Neural progenitor cell (in vitro differentiated cells): ENCODE data around the gene RTN4RL1. TPM values are rescaled to one million over a fixed set of nuclear protein-coding genes. Genes with fewer than 3 reads are reported as not detected.

Experiments used
- DNase-seq: peaks from one replicate; pipeline ENCODE4 v3.0.0-alpha.2; 2016; ENCODE audit warnings: low spot score
- H2AFZ ChIP-seq: fragments of 200-600 bp; sonication (generic); replicated peaks from 2 replicates; pipeline ENCODE4 v1.6.1; 2016; ENCODE audit warnings: antibody characterized with exemption
- H3F3A ChIP-seq: fragments of 200-600 bp; sonication (generic); 2 replicates; pipeline ENCODE4 v1.6.1; 2016; ENCODE audit warnings: antibody characterized with exemption, low read depth
- H3K27ac ChIP-seq: fragments of 200-600 bp; sonication (generic); 2 replicates; pipeline ENCODE4 v1.5.1; 2016; ENCODE audit warnings: mild to moderate bottlenecking
- H3K27me3 ChIP-seq: fragments of 200-600 bp; sonication (generic); 2 replicates; pipeline ENCODE4 v1.6.1; 2016; ENCODE audit warnings: mild to moderate bottlenecking, moderate library complexity
- H3K36me3 ChIP-seq: fragments of 200-600 bp; sonication (generic); 2 replicates; pipeline ENCODE4 v1.5.1; 2016
- H3K4me1 ChIP-seq: fragments of 200-600 bp; sonication (generic); 2 replicates; pipeline ENCODE4 v1.6.1; 2016; ENCODE audit warnings: mixed run types
- H3K4me2 ChIP-seq: fragments of 200-600 bp; sonication (generic); 2 replicates; pipeline ENCODE4 v1.6.1; 2016
- H3K4me3 ChIP-seq: fragments of 200-600 bp; sonication (generic); 2 replicates; pipeline ENCODE4 v1.5.1; 2016
- H3K79me2 ChIP-seq: fragments of 200-600 bp; sonication (generic); 2 replicates; pipeline ENCODE4 v1.6.1; 2016; ENCODE audit warnings: low read depth
- H3K9ac ChIP-seq: fragments of 200-600 bp; sonication (generic); 2 replicates; pipeline ENCODE4 v1.6.1; 2016
- H3K9me3 ChIP-seq: fragments of 200-600 bp; sonication (generic); 2 replicates; pipeline ENCODE4 v1.5.1; 2016; ENCODE audit warnings: low read depth
- H4K20me1 ChIP-seq: fragments of 200-600 bp; sonication (generic); 2 replicates; pipeline ENCODE4 v1.6.1; 2016; ENCODE audit warnings: low read depth
- H3K27ac Mint-ChIP-seq: 3 replicates; pipeline ENCODE4 v1.8.0; 2021; ENCODE audit warnings: mixed read lengths
- H3K27me3 Mint-ChIP-seq: 2 replicates; pipeline ENCODE4 v1.8.0; 2022; ENCODE audit warnings: low read depth, mild to moderate bottlenecking, inconsistent platforms, moderate library complexity, mixed read lengths; ENCODE audit not compliant: insufficient read depth
- H3K36me3 Mint-ChIP-seq: 3 replicates; pipeline ENCODE4 v1.8.0; 2021; ENCODE audit warnings: mixed read lengths
- H3K4me1 Mint-ChIP-seq: 3 replicates; pipeline ENCODE4 v1.8.0; 2021; ENCODE audit warnings: mixed read lengths
- H3K4me3 Mint-ChIP-seq: 3 replicates; pipeline ENCODE4 v1.8.0; 2021; ENCODE audit warnings: mild to moderate bottlenecking, moderate library complexity, mixed read lengths
- H3K9me3 Mint-ChIP-seq: 3 replicates; pipeline ENCODE4 v1.8.0; 2020; ENCODE audit warnings: mixed read lengths
- EZH2 ChIP-seq: fragments of 200-600 bp; sonication (generic); IDR thresholded peaks from 2 replicates; pipeline ENCODE4 v1.6.1; 2017; ENCODE audit warnings: antibody characterized with exemption, mild to moderate bottlenecking, moderate library complexity
- EZH2phosphoT487 ChIP-seq: fragments of 200-600 bp; sonication (generic); IDR thresholded peaks from 2 replicates; pipeline ENCODE4 v1.6.1; 2017; ENCODE audit warnings: antibody characterized with exemption
- total RNA-seq: library from RNA; depleted of rRNA; stranded (reverse); fragments of >200 nt; gene quantifications from 2 replicates; pipeline ENCODE4 v1.2.3, GENCODE V29; 2015; ENCODE audit warnings: low replicate concordance
- TF ChIP-seq, protein P1 (sequence below): fragments of 200-600 bp; sonication (generic); IDR thresholded peaks from 2 replicates; pipeline ENCODE4 v1.5.1; 2017; ENCODE audit warnings: antibody characterized with exemption, mild to moderate bottlenecking

The RTN4RL1 gene
- total RNA-seq, 1 donor from 2014 or later = 3.4 TPM

DNA sequence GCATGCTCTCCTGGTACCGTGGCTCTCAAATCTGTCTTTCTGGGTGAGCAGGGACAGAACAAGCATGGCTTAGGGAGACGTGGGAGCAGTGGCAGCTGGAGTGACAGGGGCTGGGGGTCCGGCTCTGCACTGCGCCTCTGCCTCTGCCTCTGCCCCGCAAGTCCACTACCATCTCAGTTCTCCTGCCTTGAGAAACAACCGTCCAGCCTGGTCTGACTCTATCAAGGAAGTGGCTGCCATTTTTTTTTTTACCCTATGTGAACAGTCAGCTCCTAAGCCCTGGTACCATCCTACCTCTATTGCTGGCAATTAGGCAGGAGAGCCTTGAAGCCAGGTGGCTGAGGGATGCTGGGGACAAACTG lies 45.9 kb upstream of the RTN4RL1 start:
- H2AFZ ChIP-seq = no peak overlapping the region
- H3F3A ChIP-seq = peaks cover 6% of the 10 kb centered on the region
- TF ChIP-seq, protein P1, sequence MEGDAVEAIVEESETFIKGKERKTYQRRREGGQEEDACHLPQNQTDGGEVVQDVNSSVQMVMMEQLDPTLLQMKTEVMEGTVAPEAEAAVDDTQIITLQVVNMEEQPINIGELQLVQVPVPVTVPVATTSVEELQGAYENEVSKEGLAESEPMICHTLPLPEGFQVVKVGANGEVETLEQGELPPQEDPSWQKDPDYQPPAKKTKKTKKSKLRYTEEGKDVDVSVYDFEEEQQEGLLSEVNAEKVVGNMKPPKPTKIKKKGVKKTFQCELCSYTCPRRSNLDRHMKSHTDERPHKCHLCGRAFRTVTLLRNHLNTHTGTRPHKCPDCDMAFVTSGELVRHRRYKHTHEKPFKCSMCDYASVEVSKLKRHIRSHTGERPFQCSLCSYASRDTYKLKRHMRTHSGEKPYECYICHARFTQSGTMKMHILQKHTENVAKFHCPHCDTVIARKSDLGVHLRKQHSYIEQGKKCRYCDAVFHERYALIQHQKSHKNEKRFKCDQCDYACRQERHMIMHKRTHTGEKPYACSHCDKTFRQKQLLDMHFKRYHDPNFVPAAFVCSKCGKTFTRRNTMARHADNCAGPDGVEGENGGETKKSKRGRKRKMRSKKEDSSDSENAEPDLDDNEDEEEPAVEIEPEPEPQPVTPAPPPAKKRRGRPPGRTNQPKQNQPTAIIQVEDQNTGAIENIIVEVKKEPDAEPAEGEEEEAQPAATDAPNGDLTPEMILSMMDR = no peak
- TF ChIP-seq EZH2 = no peak
- no peak for TF ChIP-seq EZH2phosphoT487
- DNase-seq = no peak
- no peaks in the 10 kb centered on the region for H3K9me3 Mint-ChIP-seq
- peaks cover 26% of the 10 kb centered on the region for H3K36me3 Mint-ChIP-seq
- peaks cover 11% of the 10 kb centered on the region for H3K4me1 ChIP-seq
- peaks cover 3% of the 10 kb centered on the region for H3K27me3 Mint-ChIP-seq
- H3K4me3 Mint-ChIP-seq = no peak overlapping the region
- no peak overlapping the region for H3K9ac ChIP-seq
- no peaks in the 10 kb centered on the region for H3K79me2 ChIP-seq
- peaks cover 18% of the 10 kb centered on the region for H4K20me1 ChIP-seq
- no peak overlapping the region for H3K4me2 ChIP-seq
- no peaks in the 10 kb centered on the region for H3K36me3 ChIP-seq
- H3K27ac Mint-ChIP-seq = no peak overlapping the region
- peaks cover 30% of the 10 kb centered on the region for H3K4me1 Mint-ChIP-seq
- H3K27me3 ChIP-seq = no peaks in the 10 kb centered on the region
- no peaks in the 10 kb centered on the region for H3K9me3 ChIP-seq
- H3K4me3 ChIP-seq = no peak overlapping the region
- no peak overlapping the region for H3K27ac ChIP-seq

DNA sequence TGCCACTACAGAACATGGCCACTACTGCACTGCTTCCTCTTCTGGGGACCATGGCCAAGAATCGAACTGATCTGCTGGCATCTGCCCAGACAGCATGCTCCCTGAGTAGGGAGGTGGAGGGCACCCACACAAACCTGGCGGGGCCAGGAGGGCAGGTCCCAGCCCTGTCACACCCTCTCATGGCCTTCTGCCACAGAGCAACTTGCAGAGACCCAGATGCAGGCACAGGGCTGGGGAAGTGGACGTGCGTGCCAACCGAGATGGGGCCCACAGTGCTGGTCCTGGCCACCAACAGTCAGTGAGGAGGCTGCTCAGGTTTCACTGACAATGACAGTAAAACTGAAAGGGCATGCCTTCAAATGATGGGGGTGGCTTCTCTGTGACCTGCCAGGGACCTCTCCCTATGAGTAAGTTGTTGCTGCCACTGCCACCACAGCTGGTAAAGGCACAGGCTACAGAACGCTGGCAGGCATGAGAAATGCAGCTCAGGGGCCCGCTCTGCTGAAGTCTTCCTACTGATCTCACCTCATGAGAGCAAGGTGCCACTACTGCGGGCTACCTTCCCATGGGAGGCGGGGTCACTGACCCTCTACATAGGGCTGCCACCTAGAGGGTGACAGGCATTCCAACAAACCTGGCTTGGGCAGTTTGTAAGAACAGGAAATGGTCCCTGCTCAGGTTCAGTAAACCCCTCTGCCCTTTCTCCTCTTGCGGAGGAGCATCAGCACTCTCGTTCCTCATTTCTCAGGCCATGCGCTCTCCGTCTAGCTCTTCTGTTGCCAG lies 45.3 kb upstream of the RTN4RL1 start:
- Mint-ChIP-seq H3K36me3 (peaks cover 28% of the 10 kb centered on the region), H3K9me3 (no peaks in the 10 kb centered on the region), H3K27ac (no peak overlapping the region), H3K4me3 (no peak overlapping the region), H3K27me3 (peaks cover 3% of the 10 kb centered on the region), H3K4me1 (peaks cover 29% of the 10 kb centered on the region)
- peaks cover 19% of the 10 kb centered on the region for H4K20me1 ChIP-seq
- no peak overlapping the region for H3K9ac ChIP-seq
- no peak overlapping the region for H3K4me2 ChIP-seq
- no peaks in the 10 kb centered on the region for H3K27me3 ChIP-seq
- TF ChIP-seq EZH2 (no peak), EZH2phosphoT487 (no peak)
- TF ChIP-seq, protein P1 = no peak
- peaks cover 7% of the 10 kb centered on the region for H3K4me1 ChIP-seq
- no peaks in the 10 kb centered on the region for H3K79me2 ChIP-seq
- DNase-seq = no peak
- H3K27ac ChIP-seq = no peak overlapping the region
- peaks cover 2% of the 10 kb centered on the region for H3F3A ChIP-seq
- no peaks in the 10 kb centered on the region for H3K36me3 ChIP-seq
- no peaks in the 10 kb centered on the region for H3K9me3 ChIP-seq
- no peak overlapping the region for H3K4me3 ChIP-seq
- no peak overlapping the region for H2AFZ ChIP-seq

DNA sequence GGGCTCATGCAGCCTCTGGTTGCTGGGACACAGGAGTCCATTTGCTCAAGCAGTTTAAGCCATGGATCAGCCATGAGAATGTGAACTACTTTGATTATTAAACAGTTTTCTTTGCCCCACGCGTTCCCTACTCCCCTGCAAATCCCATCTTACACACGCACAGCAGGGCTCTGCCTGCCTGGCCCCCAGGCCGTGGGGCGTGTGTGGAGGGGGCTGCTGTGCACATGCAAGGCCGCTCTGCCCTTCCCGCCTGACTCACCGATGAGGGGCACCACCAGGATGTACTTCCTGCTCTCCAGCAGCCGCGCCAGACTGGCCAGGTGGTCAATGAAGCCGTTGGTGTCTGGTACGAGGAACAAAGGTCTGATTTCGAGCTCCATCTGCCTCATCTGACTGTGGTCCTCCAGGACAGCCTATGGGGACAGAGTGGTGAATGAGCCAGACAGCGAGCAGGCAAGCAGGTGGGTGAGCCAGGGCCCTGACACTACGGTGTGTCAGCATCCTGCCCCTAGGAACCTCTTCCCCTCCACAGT lies 43.5 kb upstream of the RTN4RL1 start:
- no peak overlapping the region for H3K9ac ChIP-seq

More for the DNA sequence above, 43.5 kb upstream of the RTN4RL1 start:
- Histone ChIP-seq H3K9me3 (no peaks in the 10 kb centered on the region), H3K4me1 (no peaks in the 10 kb centered on the region), H3K27me3 (no peaks in the 10 kb centered on the region), H3K4me3 (no peak overlapping the region), H4K20me1 (peaks cover 20% of the 10 kb centered on the region), H3K79me2 (no peaks in the 10 kb centered on the region), H3F3A (no peaks in the 10 kb centered on the region), H3K27ac (no peak overlapping the region), H2AFZ (no peak overlapping the region), H3K4me2 (no peak overlapping the region), H3K36me3 (no peaks in the 10 kb centered on the region)
- no peak for DNase-seq
- peaks cover 6% of the 10 kb centered on the region for H3K27me3 Mint-ChIP-seq
- H3K4me3 Mint-ChIP-seq = no peak overlapping the region
- peaks cover 36% of the 10 kb centered on the region for H3K36me3 Mint-ChIP-seq
- peak overlapping the region; percentile 50 for H3K27ac Mint-ChIP-seq
- H3K9me3 Mint-ChIP-seq = no peaks in the 10 kb centered on the region
- TF ChIP-seq EZH2phosphoT487 = no peak
- TF ChIP-seq EZH2 = no peak
- TF ChIP-seq, protein P1 = no peak
- H3K4me1 Mint-ChIP-seq = peaks cover 29% of the 10 kb centered on the region
